ENCODE measurements around the gene PRUNE2. TPM values are rescaled to one million over a fixed set of nuclear protein-coding genes. Genes with fewer than 3 reads are reported as not detected.

The PRUNE2 gene
- total and polyA plus RNA-seq, 9 donors = 2.5 to 45.8 (median 13.7) TPM

DNA sequence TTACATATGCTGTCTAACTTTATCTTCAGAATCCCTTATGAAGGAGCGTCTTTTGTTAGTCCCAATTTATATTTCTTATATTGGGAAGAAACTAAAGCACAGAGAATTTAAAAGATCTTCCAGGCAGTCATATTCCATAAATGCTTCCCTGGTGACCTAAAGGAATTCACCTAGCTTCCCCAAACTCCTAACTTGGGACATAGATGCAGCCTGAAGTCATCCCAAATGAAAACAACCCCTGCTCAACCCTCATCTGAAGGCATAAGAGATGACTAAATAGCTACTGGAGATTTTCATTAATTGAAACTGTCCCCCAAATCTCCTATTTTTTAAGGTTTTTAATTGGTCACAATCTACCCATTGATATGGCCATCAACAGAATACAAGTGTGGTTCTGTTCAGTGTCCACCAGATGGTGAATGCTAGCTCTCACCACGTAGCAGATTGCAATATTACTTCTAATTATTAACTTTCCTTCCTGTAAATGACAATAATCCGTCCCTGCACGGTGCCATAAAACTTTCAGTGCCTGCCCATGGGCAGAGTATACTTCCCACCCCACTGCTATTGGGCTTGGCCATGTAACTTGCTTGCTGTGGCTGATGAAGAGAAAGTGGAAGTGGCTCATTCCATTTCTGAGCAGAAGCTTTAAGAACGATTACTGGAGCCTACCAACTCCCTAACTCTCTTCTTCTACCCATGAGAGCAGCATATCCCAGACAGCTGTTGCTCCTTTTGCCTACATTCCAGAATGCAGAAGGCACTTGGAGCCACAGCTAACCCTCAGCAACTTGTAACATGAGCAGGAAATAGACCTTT is 18.7 kb downstream of the PRUNE2 start:
- 71 to 83% (median 80%) methylated on average over 5 of the region's 5 CpGs for whole genome bisulfite sequencing, 3 donors
- intact Hi-C loops (cut with DNase I) = no loop called here
- H3K9me3 ChIP-seq = no peaks in the 10 kb centered on the region
- H3K36me3 ChIP-seq = no peaks in the 10 kb centered on the region
- H3K4me1 ChIP-seq (ENCODE audit: insufficient read depth) = no peaks in the 10 kb centered on the region
- H3K27ac ChIP-seq = no peak overlapping the region
- H3K4me3 ChIP-seq = no peak overlapping the region
- TF ChIP-seq EP300 (IDR thresholded peaks at IDR 0.05) (no peak), POLR2A (IDR thresholded peaks at IDR 0.05) (no peak)
- TF ChIP-seq, protein P1, sequence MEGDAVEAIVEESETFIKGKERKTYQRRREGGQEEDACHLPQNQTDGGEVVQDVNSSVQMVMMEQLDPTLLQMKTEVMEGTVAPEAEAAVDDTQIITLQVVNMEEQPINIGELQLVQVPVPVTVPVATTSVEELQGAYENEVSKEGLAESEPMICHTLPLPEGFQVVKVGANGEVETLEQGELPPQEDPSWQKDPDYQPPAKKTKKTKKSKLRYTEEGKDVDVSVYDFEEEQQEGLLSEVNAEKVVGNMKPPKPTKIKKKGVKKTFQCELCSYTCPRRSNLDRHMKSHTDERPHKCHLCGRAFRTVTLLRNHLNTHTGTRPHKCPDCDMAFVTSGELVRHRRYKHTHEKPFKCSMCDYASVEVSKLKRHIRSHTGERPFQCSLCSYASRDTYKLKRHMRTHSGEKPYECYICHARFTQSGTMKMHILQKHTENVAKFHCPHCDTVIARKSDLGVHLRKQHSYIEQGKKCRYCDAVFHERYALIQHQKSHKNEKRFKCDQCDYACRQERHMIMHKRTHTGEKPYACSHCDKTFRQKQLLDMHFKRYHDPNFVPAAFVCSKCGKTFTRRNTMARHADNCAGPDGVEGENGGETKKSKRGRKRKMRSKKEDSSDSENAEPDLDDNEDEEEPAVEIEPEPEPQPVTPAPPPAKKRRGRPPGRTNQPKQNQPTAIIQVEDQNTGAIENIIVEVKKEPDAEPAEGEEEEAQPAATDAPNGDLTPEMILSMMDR (IDR thresholded peaks at IDR 0.05) = no peak
- no peak for DNase-seq
- H3K27me3 ChIP-seq = no peaks in the 10 kb centered on the region

DNA sequence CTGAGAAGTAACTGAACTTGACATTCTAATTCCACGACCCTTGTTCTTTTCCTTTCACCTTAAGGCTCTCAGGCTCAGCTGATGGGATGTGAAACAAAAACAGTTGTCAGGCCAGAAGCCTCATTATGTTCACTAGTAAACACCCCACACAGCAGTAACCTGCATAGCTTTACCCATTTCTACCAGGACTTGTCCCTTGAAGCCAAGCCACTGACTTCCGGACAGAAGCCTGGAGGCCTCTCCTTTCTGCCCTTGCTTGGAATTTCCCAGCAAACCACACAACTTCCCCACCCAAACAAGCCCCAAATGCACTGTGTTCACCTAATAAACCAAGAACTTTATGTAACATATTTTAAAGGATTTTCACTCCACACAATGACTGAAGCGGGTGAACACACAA is 19.6 kb downstream of the PRUNE2 start:
- intact Hi-C loops (cut with DNase I) = no loop called here
- DNase-seq = no peak
- WGBS, 3 donors = 75 to 89% (median 82%) methylated on average over 3 of the region's 3 CpGs
- Histone ChIP-seq H3K9me3 (no peaks in the 10 kb centered on the region), H3K4me1 (ENCODE audit: insufficient read depth) (no peaks in the 10 kb centered on the region), H3K27me3 (no peaks in the 10 kb centered on the region), H3K27ac (no peak overlapping the region), H3K4me3 (no peak overlapping the region), H3K36me3 (no peaks in the 10 kb centered on the region)
- no peak for TF ChIP-seq EP300 (IDR thresholded peaks at IDR 0.05)
- TF ChIP-seq, protein P1 (IDR thresholded peaks at IDR 0.05) = no peak
- no peak for TF ChIP-seq POLR2A (IDR thresholded peaks at IDR 0.05)

DNA sequence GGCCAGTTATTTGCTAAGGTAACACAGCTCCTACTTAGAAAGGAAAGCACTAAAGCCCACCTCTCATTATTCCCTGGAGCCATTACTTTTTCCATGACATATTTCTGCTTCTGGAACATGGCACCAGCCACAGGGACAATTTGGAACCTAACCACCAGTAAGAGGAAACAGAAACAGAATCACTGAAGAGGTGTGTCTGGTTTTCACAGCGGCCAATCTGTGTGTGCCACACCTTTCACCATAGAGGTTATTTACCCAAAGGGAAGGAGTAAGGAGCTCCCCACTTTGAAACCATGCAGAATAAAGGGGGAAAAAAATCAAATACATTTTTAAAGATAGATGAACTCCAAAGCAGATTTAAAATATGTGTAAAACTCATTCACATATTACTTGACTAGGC is 21.1 kb downstream of the PRUNE2 start:
- Histone ChIP-seq H3K36me3 (no peaks in the 10 kb centered on the region), H3K4me3 (no peak overlapping the region), H3K27me3 (no peaks in the 10 kb centered on the region), H3K27ac (no peak overlapping the region), H3K4me1 (ENCODE audit: insufficient read depth) (no peaks in the 10 kb centered on the region), H3K9me3 (no peaks in the 10 kb centered on the region)
- intact Hi-C loops (cut with DNase I) = no loop called here
- TF ChIP-seq POLR2A (IDR thresholded peaks at IDR 0.05) (no peak), EP300 (IDR thresholded peaks at IDR 0.05) (no peak)
- TF ChIP-seq, protein P1 (IDR thresholded peaks at IDR 0.05) = no peak
- WGBS, 3 donors = 84 to 97% (median 89%) methylated on average over 1 of the region's 1 CpG
- DNase-seq = no peak

DNA sequence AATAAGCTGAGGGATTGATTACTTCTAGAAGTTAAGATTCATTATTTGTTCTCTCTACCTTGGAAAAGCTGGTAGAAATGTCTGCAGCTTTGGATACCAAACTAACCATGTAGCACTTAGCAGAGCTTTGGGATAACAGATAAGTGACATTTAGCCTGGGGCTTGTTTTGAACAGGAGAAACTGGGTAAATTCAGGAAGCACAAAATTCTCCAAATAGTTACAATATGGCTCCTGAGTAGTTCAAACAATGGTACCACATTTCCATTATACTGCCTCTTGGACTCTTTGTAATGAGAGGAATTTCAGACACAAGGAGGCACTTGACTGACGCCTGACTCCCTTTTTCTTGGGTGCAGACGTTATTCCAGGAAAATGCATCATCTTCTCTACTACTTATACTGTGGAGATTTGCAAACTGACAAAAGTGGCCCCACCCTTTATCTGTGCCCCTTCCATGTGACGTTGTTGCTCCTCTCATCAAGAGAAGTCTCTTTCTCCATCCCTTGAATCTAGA is 22.5 kb downstream of the PRUNE2 start:
- TF ChIP-seq, protein P1 (IDR thresholded peaks at IDR 0.05) = no peak
- TF ChIP-seq POLR2A (IDR thresholded peaks at IDR 0.05) (no peak), EP300 (IDR thresholded peaks at IDR 0.05) (no peak)
- H3K27ac ChIP-seq = no peak overlapping the region
- no peaks in the 10 kb centered on the region for H3K4me1 ChIP-seq (ENCODE audit: insufficient read depth)
- no peak overlapping the region for H3K4me3 ChIP-seq
- DNase-seq = no peak
- H3K36me3 ChIP-seq = no peaks in the 10 kb centered on the region
- intact Hi-C loops (cut with DNase I) = no loop called here
- H3K27me3 ChIP-seq = no peaks in the 10 kb centered on the region
- no peaks in the 10 kb centered on the region for H3K9me3 ChIP-seq
- WGBS, 3 donors = 71 to 80% (median 78%) methylated on average over 3 of the region's 3 CpGs
